Measurements from ENCODE around the gene EXOC3L4. TPM values are rescaled to one million over a fixed set of nuclear protein-coding genes. Genes with fewer than 3 reads are reported as not detected.

Gene EXOC3L4
- total RNA-seq, 1 experiment from 2014 or later, result 1.7 TPM

DNA sequence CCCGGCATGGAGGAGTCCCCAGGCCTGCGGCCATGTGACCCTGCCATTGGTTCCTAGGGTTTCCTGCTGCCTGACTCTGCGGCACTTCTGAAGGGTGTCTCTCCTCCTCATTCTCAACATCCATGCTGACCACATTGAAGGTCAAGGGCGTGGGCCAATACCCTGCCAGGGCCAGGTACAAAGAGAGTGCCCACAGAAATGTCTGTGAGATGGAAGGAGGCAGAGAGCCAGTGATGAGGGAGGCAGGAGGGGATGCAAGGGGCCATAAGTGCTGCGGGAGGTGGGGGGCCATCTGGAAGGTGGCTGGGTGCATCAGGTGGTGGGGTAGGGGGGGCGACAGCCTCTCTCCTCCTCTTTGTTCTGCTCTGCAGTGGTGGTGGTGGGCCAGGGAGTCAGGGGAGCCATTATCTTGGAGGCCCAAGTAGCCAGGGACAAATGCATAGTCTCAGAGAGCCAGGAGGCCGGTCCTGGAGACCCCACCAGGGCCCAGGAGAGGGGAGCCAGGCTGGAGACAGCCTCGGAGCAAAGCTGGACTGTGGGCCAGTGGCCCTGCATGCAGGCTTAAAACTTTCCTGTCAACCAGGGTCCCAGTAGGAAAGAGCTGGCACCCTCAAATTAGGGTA, 24.2 kb upstream of the EXOC3L4 start:
- H3K27me3 ChIP-seq (ENCODE audit: insufficient read depth, low read depth), result no peaks in the 10 kb centered on the region
- TF ChIP-seq, protein P1, sequence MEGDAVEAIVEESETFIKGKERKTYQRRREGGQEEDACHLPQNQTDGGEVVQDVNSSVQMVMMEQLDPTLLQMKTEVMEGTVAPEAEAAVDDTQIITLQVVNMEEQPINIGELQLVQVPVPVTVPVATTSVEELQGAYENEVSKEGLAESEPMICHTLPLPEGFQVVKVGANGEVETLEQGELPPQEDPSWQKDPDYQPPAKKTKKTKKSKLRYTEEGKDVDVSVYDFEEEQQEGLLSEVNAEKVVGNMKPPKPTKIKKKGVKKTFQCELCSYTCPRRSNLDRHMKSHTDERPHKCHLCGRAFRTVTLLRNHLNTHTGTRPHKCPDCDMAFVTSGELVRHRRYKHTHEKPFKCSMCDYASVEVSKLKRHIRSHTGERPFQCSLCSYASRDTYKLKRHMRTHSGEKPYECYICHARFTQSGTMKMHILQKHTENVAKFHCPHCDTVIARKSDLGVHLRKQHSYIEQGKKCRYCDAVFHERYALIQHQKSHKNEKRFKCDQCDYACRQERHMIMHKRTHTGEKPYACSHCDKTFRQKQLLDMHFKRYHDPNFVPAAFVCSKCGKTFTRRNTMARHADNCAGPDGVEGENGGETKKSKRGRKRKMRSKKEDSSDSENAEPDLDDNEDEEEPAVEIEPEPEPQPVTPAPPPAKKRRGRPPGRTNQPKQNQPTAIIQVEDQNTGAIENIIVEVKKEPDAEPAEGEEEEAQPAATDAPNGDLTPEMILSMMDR (conservative IDR thresholded peaks at IDR 0.05), result no peak
- TF ChIP-seq EZH2 (IDR thresholded peaks at IDR 0.05; ENCODE audit: low read depth), result no peak
- no peaks in the 10 kb centered on the region for H3K36me3 ChIP-seq (ENCODE audit: low read depth)
- no peak overlapping the region for H3K27ac ChIP-seq
- peaks cover 67% of the 10 kb centered on the region for H3F3A ChIP-seq (ENCODE audit: insufficient read depth, low read depth)
- no peaks in the 10 kb centered on the region for H3K79me2 ChIP-seq (ENCODE audit: low read depth)
- no TSS peak for BruUV-seq (replicated peaks)
- H3K9me3 ChIP-seq (ENCODE audit: insufficient read depth, low read depth), result no peaks in the 10 kb centered on the region
- intact Hi-C loops (cut with micrococcal nuclease; ENCODE audit: unreplicated experiment), result loop anchor here (2.0 to 10.0 kb wide), 4 partner anchors 98 to 376 kb away; partner anchors contain the start of gene TRAF3
- no peak for DNase-seq
- H3K4me3 ChIP-seq, result no peak overlapping the region
- H2AFZ ChIP-seq, result no peak overlapping the region
- peaks cover 81% of the 10 kb centered on the region for H3K4me1 ChIP-seq (replicated peaks; ENCODE audit: insufficient read depth)
- POLR2A ChIA-PET (ENCODE audit: unreplicated experiment), result no interaction called here
- no peaks in the 10 kb centered on the region for H4K20me1 ChIP-seq (ENCODE audit: insufficient read depth)
- CTCF ChIA-PET, result interaction anchor here (0.6 to 0.7 kb wide), 2 partner anchors 42 to 67 kb away, joined by 3 to 7 read pairs; no protein-coding TSS in a partner anchor
- H3K4me2 ChIP-seq, result no peak overlapping the region
- H3K9me2 ChIP-seq (ENCODE audit: insufficient read depth), result no peaks in the 10 kb centered on the region

DNA sequence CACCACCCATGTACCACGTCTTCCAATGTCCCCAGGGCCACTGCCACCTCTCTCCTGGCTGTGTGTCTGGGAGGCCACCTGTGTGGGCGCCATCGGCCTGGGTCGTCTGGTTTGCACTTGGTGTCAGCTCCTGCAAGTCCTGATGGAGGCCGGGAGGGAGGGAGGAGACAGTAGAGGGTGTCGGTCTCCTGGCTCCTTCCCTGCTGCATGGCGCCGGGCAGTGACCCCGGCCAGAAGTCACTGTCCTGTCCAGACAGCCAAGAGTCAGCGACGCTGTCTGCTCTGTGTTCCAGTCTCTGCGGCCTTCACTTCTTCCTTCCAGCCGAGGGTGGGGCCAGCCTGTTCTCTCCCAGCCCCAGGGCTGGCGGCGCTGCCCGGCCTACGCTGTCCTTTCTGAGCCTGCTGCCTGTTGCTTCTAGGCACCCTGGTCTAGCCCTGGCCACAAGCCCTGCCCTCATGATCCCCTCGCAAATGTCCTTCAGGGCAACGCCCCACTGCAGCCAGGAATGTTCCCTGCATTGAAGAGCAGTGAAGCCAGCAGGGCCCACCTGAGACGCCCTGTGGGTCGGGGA, 23.5 kb upstream of the EXOC3L4 start:
- H3K9me2 ChIP-seq (ENCODE audit: insufficient read depth), result no peaks in the 10 kb centered on the region
- H3K36me3 ChIP-seq (ENCODE audit: low read depth), result no peaks in the 10 kb centered on the region
- TF ChIP-seq, protein P1 (conservative IDR thresholded peaks at IDR 0.05), result no peak
- TF ChIP-seq EZH2 (IDR thresholded peaks at IDR 0.05; ENCODE audit: low read depth), result no peak
- POLR2A ChIA-PET (ENCODE audit: unreplicated experiment), result interaction anchor here (0.6 kb wide), 1 partner anchor 94 kb away, joined by 3 read pairs; no protein-coding TSS in a partner anchor
- H3K4me3 ChIP-seq, result no peak overlapping the region
- CTCF ChIA-PET, result interaction anchor here (0.6 kb wide), 1 partner anchor 225 kb away, joined by 4 read pairs; no protein-coding TSS in a partner anchor
- H2AFZ ChIP-seq, result no peak overlapping the region
- BruUV-seq (replicated peaks), result TSS peak; percentile 40
- peaks cover 62% of the 10 kb centered on the region for H3F3A ChIP-seq (ENCODE audit: insufficient read depth, low read depth)
- H3K79me2 ChIP-seq (ENCODE audit: low read depth), result no peaks in the 10 kb centered on the region
- no peaks in the 10 kb centered on the region for H3K9me3 ChIP-seq (ENCODE audit: insufficient read depth, low read depth)
- peaks cover 77% of the 10 kb centered on the region for H3K4me1 ChIP-seq (replicated peaks; ENCODE audit: insufficient read depth)
- peak; percentile 36 to 60 for DNase-seq
- peak overlapping the region; percentile 39 for H3K4me2 ChIP-seq
- no peaks in the 10 kb centered on the region for H4K20me1 ChIP-seq (ENCODE audit: insufficient read depth)
- intact Hi-C loops (cut with micrococcal nuclease; ENCODE audit: unreplicated experiment), result loop anchor here (2.0 to 10.0 kb wide), 4 partner anchors 98 to 376 kb away; partner anchors contain the start of gene TRAF3
- H3K27me3 ChIP-seq (ENCODE audit: insufficient read depth, low read depth), result no peaks in the 10 kb centered on the region
- H3K27ac ChIP-seq, result peak overlapping the region; percentile 17; the same call in 1 of the 2 replicates

DNA sequence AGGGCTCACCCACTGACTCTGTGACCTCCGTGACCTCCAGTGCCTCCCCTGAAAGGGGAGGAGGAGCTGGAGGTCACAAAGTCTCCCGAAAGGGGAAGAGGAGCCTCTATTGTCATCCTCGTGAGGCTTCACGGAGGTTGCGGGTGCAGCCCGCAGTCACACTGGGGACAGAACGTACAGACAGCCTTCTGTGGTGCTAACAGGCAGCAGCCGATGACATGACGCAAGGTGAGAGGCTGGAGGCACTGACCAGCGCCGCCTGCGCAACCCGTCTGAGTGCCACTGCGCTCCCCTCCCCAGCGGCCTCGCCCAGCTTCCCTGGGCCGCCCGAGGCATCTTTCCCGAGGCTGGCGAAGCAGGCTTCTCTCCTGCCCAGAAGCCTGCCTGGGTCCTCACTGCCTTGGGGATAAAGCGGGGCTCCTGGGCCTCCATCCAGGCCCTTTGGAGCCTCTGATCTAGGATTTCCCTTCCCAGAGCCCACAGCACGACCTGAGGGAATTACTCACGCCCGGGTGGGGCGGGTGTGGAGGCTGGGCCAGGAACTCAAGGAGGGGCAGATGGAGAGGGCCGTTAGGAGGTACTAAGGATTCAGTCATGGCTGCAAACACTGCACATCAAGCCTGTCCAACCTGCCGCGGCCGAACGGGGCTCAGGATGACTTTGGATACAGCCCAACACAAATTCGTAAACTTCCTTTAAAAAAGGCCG, 22.8 kb upstream of the EXOC3L4 start:
- H3F3A ChIP-seq (ENCODE audit: insufficient read depth, low read depth), result peaks cover 60% of the 10 kb centered on the region
- no peak for TF ChIP-seq EZH2 (IDR thresholded peaks at IDR 0.05; ENCODE audit: low read depth)
- TF ChIP-seq, protein P1 (conservative IDR thresholded peaks at IDR 0.05), result no peak
- H2AFZ ChIP-seq, result no peak overlapping the region
- peak overlapping the region; percentile 17; the same call in 1 of the 2 replicates for H3K27ac ChIP-seq
- H3K9me2 ChIP-seq (ENCODE audit: insufficient read depth), result no peaks in the 10 kb centered on the region
- H3K4me2 ChIP-seq, result peak overlapping the region; percentile 39
- intact Hi-C loops (cut with micrococcal nuclease; ENCODE audit: unreplicated experiment), result loop anchor here (2.0 to 10.0 kb wide), 4 partner anchors 99 to 377 kb away; partner anchors contain the start of gene TRAF3
- H4K20me1 ChIP-seq (ENCODE audit: insufficient read depth), result no peaks in the 10 kb centered on the region
- BruUV-seq (replicated peaks), result no TSS peak
- ChIA-PET CTCF (interaction anchor here (0.6 kb wide), 1 partner anchor 224 kb away, joined by 4 read pairs; no protein-coding TSS in a partner anchor), POLR2A (ENCODE audit: unreplicated experiment) (interaction anchor here (0.6 kb wide), 1 partner anchor 95 kb away, joined by 3 read pairs; no protein-coding TSS in a partner anchor)
- DNase-seq, result peak; percentile 61 to 93
- no peaks in the 10 kb centered on the region for H3K27me3 ChIP-seq (ENCODE audit: insufficient read depth, low read depth)
- H3K36me3 ChIP-seq (ENCODE audit: low read depth), result no peaks in the 10 kb centered on the region
- H3K79me2 ChIP-seq (ENCODE audit: low read depth), result no peaks in the 10 kb centered on the region
- H3K9me3 ChIP-seq (ENCODE audit: insufficient read depth, low read depth), result no peaks in the 10 kb centered on the region
- peaks cover 74% of the 10 kb centered on the region for H3K4me1 ChIP-seq (replicated peaks; ENCODE audit: insufficient read depth)
- no peak overlapping the region for H3K4me3 ChIP-seq
